Measurements from ENCODE around the gene TNFSF8. TPM values are rescaled to one million over a fixed set of nuclear protein-coding genes. Genes with fewer than 3 reads are reported as not detected.

TNFSF8 gene
- polyA plus RNA-seq, 1 donor from 2014 or later = not detected

DNA sequence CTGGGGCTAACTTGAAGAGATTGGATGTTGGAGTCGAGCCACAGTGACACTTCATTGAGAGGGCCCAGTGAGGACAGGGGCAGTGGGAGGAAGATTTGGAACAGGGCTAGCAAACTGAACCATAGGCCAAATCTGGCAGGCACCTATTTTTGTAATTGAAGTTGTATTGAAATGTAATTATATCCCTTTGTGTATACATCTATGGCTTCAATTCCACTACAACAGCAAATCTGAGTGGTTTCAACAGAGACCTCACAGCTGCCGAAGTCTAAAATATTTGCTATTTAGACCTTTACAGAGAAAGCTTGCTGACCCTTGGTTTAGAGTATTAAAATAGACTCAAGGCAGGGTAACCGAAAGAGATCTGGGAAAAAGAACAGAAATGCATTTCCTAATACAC lies 4.7 kb upstream of the TNFSF8 start:
- H3K27ac ChIP-seq (ENCODE audit: low read length) = no peak overlapping the region
- H3K79me2 ChIP-seq (replicated peaks; ENCODE audit: insufficient read depth, low read length) = no peaks in the 10 kb centered on the region
- no peaks in the 10 kb centered on the region for H3K9me2 ChIP-seq (ENCODE audit: insufficient read depth, low read length)
- H3K4me3 ChIP-seq (ENCODE audit: low read length) = no peak overlapping the region
- no peak for TF ChIP-seq TAF1 (IDR thresholded peaks at IDR 0.05; ENCODE audit: low read depth)
- TF ChIP-seq EZH2 (IDR thresholded peaks at IDR 0.05; ENCODE audit: borderline replicate concordance, insufficient read depth, low read length, poor library complexity, severe bottlenecking) = no peak
- no peak overlapping the region for H2AFZ ChIP-seq (ENCODE audit: low read depth, low read length)
- H3F3A ChIP-seq (ENCODE audit: insufficient read depth, low read length, poor library complexity, severe bottlenecking) = no peaks in the 10 kb centered on the region
- no peaks in the 10 kb centered on the region for H3K27me3 ChIP-seq (ENCODE audit: insufficient read depth, low read depth, low read length)
- no peaks in the 10 kb centered on the region for H4K20me1 ChIP-seq (ENCODE audit: insufficient read depth)
- H3K9ac ChIP-seq (ENCODE audit: low read length) = no peak overlapping the region
- no peaks in the 10 kb centered on the region for H3K36me3 ChIP-seq (ENCODE audit: insufficient read depth, low read length)
- no peaks in the 10 kb centered on the region for H3K9me3 ChIP-seq (ENCODE audit: low read length)
- H3K4me2 ChIP-seq (ENCODE audit: low read length) = no peak overlapping the region

DNA sequence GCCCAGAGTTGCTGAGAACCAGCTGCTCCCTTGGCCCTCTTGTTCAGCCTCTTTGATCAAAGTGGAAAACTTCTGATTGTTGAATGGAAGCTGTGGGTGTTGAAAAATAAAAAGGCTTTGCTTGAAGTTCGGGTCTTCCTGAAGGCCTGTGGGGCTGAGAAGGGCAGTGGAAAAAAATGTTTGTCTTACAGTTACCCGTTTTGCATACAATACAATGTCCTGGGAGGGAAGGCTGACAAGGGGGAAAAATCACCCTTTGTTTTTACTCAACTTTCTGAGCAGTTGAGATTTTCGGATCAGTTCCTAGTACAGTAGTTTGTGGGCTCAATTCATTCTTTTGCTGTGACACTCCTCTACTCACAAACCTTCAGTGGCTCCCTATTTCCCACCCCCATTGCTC lies 2.1 kb upstream of the TNFSF8 start:
- Histone ChIP-seq H4K20me1 (ENCODE audit: insufficient read depth) (no peaks in the 10 kb centered on the region), H3K79me2 (replicated peaks; ENCODE audit: insufficient read depth, low read length) (no peaks in the 10 kb centered on the region), H3K36me3 (ENCODE audit: insufficient read depth, low read length) (no peaks in the 10 kb centered on the region), H3K27ac (ENCODE audit: low read length) (no peak overlapping the region), H3F3A (ENCODE audit: insufficient read depth, low read length, poor library complexity, severe bottlenecking) (no peaks in the 10 kb centered on the region), H3K9ac (ENCODE audit: low read length) (no peak overlapping the region), H3K4me3 (ENCODE audit: low read length) (no peak overlapping the region), H2AFZ (ENCODE audit: low read depth, low read length) (no peak overlapping the region), H3K9me3 (ENCODE audit: low read length) (no peaks in the 10 kb centered on the region), H3K4me2 (ENCODE audit: low read length) (no peak overlapping the region), H3K27me3 (ENCODE audit: insufficient read depth, low read depth, low read length) (no peaks in the 10 kb centered on the region), H3K9me2 (ENCODE audit: insufficient read depth, low read length) (no peaks in the 10 kb centered on the region)
- TF ChIP-seq, protein P1, sequence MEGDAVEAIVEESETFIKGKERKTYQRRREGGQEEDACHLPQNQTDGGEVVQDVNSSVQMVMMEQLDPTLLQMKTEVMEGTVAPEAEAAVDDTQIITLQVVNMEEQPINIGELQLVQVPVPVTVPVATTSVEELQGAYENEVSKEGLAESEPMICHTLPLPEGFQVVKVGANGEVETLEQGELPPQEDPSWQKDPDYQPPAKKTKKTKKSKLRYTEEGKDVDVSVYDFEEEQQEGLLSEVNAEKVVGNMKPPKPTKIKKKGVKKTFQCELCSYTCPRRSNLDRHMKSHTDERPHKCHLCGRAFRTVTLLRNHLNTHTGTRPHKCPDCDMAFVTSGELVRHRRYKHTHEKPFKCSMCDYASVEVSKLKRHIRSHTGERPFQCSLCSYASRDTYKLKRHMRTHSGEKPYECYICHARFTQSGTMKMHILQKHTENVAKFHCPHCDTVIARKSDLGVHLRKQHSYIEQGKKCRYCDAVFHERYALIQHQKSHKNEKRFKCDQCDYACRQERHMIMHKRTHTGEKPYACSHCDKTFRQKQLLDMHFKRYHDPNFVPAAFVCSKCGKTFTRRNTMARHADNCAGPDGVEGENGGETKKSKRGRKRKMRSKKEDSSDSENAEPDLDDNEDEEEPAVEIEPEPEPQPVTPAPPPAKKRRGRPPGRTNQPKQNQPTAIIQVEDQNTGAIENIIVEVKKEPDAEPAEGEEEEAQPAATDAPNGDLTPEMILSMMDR (IDR thresholded peaks at IDR 0.05; ENCODE audit: poor library complexity, severe bottlenecking) = no peak
- no peak for TF ChIP-seq POLR2AphosphoS5 (IDR thresholded peaks at IDR 0.05)
- TF ChIP-seq MXI1 (conservative IDR thresholded peaks at IDR 0.05; ENCODE audit: poor library complexity, severe bottlenecking) = no peak
- TF ChIP-seq, protein P2, sequence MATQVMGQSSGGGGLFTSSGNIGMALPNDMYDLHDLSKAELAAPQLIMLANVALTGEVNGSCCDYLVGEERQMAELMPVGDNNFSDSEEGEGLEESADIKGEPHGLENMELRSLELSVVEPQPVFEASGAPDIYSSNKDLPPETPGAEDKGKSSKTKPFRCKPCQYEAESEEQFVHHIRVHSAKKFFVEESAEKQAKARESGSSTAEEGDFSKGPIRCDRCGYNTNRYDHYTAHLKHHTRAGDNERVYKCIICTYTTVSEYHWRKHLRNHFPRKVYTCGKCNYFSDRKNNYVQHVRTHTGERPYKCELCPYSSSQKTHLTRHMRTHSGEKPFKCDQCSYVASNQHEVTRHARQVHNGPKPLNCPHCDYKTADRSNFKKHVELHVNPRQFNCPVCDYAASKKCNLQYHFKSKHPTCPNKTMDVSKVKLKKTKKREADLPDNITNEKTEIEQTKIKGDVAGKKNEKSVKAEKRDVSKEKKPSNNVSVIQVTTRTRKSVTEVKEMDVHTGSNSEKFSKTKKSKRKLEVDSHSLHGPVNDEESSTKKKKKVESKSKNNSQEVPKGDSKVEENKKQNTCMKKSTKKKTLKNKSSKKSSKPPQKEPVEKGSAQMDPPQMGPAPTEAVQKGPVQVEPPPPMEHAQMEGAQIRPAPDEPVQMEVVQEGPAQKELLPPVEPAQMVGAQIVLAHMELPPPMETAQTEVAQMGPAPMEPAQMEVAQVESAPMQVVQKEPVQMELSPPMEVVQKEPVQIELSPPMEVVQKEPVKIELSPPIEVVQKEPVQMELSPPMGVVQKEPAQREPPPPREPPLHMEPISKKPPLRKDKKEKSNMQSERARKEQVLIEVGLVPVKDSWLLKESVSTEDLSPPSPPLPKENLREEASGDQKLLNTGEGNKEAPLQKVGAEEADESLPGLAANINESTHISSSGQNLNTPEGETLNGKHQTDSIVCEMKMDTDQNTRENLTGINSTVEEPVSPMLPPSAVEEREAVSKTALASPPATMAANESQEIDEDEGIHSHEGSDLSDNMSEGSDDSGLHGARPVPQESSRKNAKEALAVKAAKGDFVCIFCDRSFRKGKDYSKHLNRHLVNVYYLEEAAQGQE (IDR thresholded peaks at IDR 0.05; ENCODE audit: borderline replicate concordance) = no peak
- no peak for TF ChIP-seq SMC3 (conservative IDR thresholded peaks at IDR 0.05; ENCODE audit: poor library complexity)
- TF ChIP-seq EZH2 (IDR thresholded peaks at IDR 0.05; ENCODE audit: borderline replicate concordance, insufficient read depth, low read length, poor library complexity, severe bottlenecking) = no peak
- TF ChIP-seq RAD21 (conservative IDR thresholded peaks at IDR 0.05) = no peak
- TF ChIP-seq TAF1 (IDR thresholded peaks at IDR 0.05; ENCODE audit: low read depth) = no peak
- TF ChIP-seq EP300 (conservative IDR thresholded peaks at IDR 0.05; ENCODE audit: poor library complexity, severe bottlenecking) = no peak

DNA sequence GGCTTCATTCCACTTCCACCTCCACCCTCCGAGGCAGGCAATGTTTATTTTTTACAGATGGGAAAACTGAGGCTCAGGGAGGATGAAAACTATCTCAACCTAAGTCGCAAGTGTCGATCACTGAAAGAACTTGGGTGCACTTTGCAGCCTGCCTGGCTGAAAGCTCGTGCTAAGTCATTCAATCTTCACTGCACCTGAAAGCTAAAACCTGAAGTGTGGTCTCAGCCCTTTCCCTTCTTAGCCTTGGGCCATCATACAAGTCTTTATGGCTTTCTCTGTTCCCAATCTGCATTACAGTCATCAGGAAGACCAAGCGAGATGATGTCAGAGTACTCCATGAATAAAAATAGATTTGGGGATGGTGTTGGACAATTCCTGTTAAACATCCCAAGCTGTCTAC lies 1.0 kb upstream of the TNFSF8 start:
- no peak for TF ChIP-seq SMC3 (conservative IDR thresholded peaks at IDR 0.05; ENCODE audit: poor library complexity)
- no peak for TF ChIP-seq EZH2 (IDR thresholded peaks at IDR 0.05; ENCODE audit: borderline replicate concordance, insufficient read depth, low read length, poor library complexity, severe bottlenecking)
- TF ChIP-seq, protein P2 (IDR thresholded peaks at IDR 0.05; ENCODE audit: borderline replicate concordance) = no peak
- TF ChIP-seq MXI1 (conservative IDR thresholded peaks at IDR 0.05; ENCODE audit: poor library complexity, severe bottlenecking) = no peak
- TF ChIP-seq RAD21 (conservative IDR thresholded peaks at IDR 0.05) = no peak
- no peak for TF ChIP-seq EP300 (conservative IDR thresholded peaks at IDR 0.05; ENCODE audit: poor library complexity, severe bottlenecking)
- no peak for TF ChIP-seq TAF1 (IDR thresholded peaks at IDR 0.05; ENCODE audit: low read depth)
- TF ChIP-seq, protein P1 (IDR thresholded peaks at IDR 0.05; ENCODE audit: poor library complexity, severe bottlenecking) = no peak
- no peak for TF ChIP-seq POLR2AphosphoS5 (IDR thresholded peaks at IDR 0.05)

More for the DNA sequence above, 1.0 kb upstream of the TNFSF8 start:
- Histone ChIP-seq H3K79me2 (replicated peaks; ENCODE audit: insufficient read depth, low read length) (no peaks in the 10 kb centered on the region), H3K9ac (ENCODE audit: low read length) (no peak overlapping the region), H2AFZ (ENCODE audit: low read depth, low read length) (no peak overlapping the region), H4K20me1 (ENCODE audit: insufficient read depth) (no peaks in the 10 kb centered on the region), H3K9me2 (ENCODE audit: insufficient read depth, low read length) (no peaks in the 10 kb centered on the region), H3K9me3 (ENCODE audit: low read length) (no peaks in the 10 kb centered on the region), H3K36me3 (ENCODE audit: insufficient read depth, low read length) (no peaks in the 10 kb centered on the region), H3K4me2 (ENCODE audit: low read length) (no peak overlapping the region), H3F3A (ENCODE audit: insufficient read depth, low read length, poor library complexity, severe bottlenecking) (no peaks in the 10 kb centered on the region), H3K27me3 (ENCODE audit: insufficient read depth, low read depth, low read length) (no peaks in the 10 kb centered on the region), H3K27ac (ENCODE audit: low read length) (no peak overlapping the region), H3K4me3 (ENCODE audit: low read length) (no peak overlapping the region)

Data from neural cell (in vitro differentiated cells).